Endodermal cell (in vitro differentiated cells): Measurements from ENCODE around the gene DAPK2. TPM values are rescaled to one million over a fixed set of nuclear protein-coding genes. Genes with fewer than 3 reads are reported as not detected.

Experiments
- DNase-seq: peaks from one replicate; pipeline ENCODE4 v3.0.0-alpha.2; 2017
- H3K27ac ChIP-seq: 2 replicates; pipeline ENCODE4 v1.5.1; 2013; ENCODE audit warnings: mild to moderate bottlenecking, low read depth, low read length, moderate library complexity
- H3K27me3 ChIP-seq: 2 replicates; pipeline ENCODE4 v1.6.1; 2013; ENCODE audit warnings: mild to moderate bottlenecking, low read length, moderate library complexity; ENCODE audit not compliant: insufficient read depth, control insufficient read depth, poor library complexity, severe bottlenecking
- H3K36me3 ChIP-seq: 2 replicates; pipeline ENCODE4 v1.7.0; 2013; ENCODE audit warnings: mild to moderate bottlenecking, low read length, moderate library complexity; ENCODE audit not compliant: control insufficient read depth, insufficient read depth
- H3K4me1 ChIP-seq: one replicate; pipeline ENCODE4 v1.7.0; 2013; ENCODE audit warnings: low read length; ENCODE audit not compliant: control insufficient read depth, insufficient read depth
- H3K4me3 ChIP-seq: 2 replicates; pipeline ENCODE4 v1.5.1; 2013; ENCODE audit warnings: mild to moderate bottlenecking, low read length, moderate library complexity
- H3K9ac ChIP-seq: 2 replicates; pipeline ENCODE4 v1.6.1; 2013; ENCODE audit warnings: mild to moderate bottlenecking, low read length, moderate library complexity; ENCODE audit not compliant: poor library complexity, severe bottlenecking; ENCODE audit errors: extremely low read depth
- H3K9me3 ChIP-seq: 2 replicates; pipeline ENCODE4 v1.6.1; 2013; ENCODE audit warnings: mild to moderate bottlenecking, low read length, moderate library complexity; ENCODE audit not compliant: control insufficient read depth
- H3K27ac Mint-ChIP-seq: 2 replicates; pipeline ENCODE4 v1.8.0; 2020; ENCODE audit warnings: mixed read lengths
- H3K27me3 Mint-ChIP-seq: 2 replicates; pipeline ENCODE4 v1.8.0; 2021; ENCODE audit warnings: mild to moderate bottlenecking, mixed read lengths; ENCODE audit not compliant: insufficient read depth
- H3K36me3 Mint-ChIP-seq: 2 replicates; pipeline ENCODE4 v1.8.0; 2020; ENCODE audit warnings: low read depth, mixed read lengths
- H3K4me1 Mint-ChIP-seq: 2 replicates; pipeline ENCODE4 v1.8.0; 2020; ENCODE audit warnings: mixed read lengths
- H3K4me3 Mint-ChIP-seq: 2 replicates; pipeline ENCODE4 v1.8.0; 2020; ENCODE audit warnings: mild to moderate bottlenecking, moderate library complexity, mixed read lengths
- H3K9me3 Mint-ChIP-seq: 2 replicates; pipeline ENCODE4 v1.8.0; 2020; ENCODE audit warnings: mild to moderate bottlenecking, mixed read lengths
- CTCF ChIP-seq: fragments of 200-600 bp; sonication (generic); conservative IDR thresholded peaks from 2 replicates; pipeline ENCODE4 v1.5.0; 2021; ENCODE audit warnings: antibody characterized with exemption, mild to moderate bottlenecking
- WGBS, 2 experiments: methylation state at CpG; one replicate each; pipeline versions ENCODE4 v1.1.5 to v1.1.7; 2013; ENCODE audit warnings: missing lambda C conversion rate in 2 of 2, mixed read lengths in 1 of 2; ENCODE audit not compliant: insufficient coverage in 1 of 2, insufficient read length in 1 of 2; 5-methylcytosine and 5-hydroxymethylcytosine counted together
- total RNA-seq, 2 donors: library from RNA; stranded (reverse); fragmentation: NEBNext Ultra II Directional in 1 of 2; extraction: Animal tissue kit (Norgen Biotek cat#: 25700) in 1 of 2; gene quantifications; 2 replicates in 1 of 2; 3 replicates in 1 of 2; pipeline ENCODE4 v1.2.1, GENCODE V29; 2021

The DAPK2 gene
- total RNA-seq, 2 donors from 2014 or later: 2.4 to 2.6 TPM

- Histone ChIP-seq H3K9ac (no peak overlapping the region), H3K4me3 (no peak overlapping the region), H3K27me3 (no peaks in the 10 kb centered on the region), H3K9me3 (no peaks in the 10 kb centered on the region), H3K36me3 (no peaks in the 10 kb centered on the region), H3K4me1 (no peaks in the 10 kb centered on the region), H3K27ac (no peak overlapping the region)
- no peak for DNase-seq
- no peak overlapping the region for H3K27ac Mint-ChIP-seq
- H3K9me3 Mint-ChIP-seq: no peaks in the 10 kb centered on the region
- H3K36me3 Mint-ChIP-seq: no peaks in the 10 kb centered on the region
- peaks cover 23% of the 10 kb centered on the region for H3K4me1 Mint-ChIP-seq
- H3K27me3 Mint-ChIP-seq: peaks cover 1% of the 10 kb centered on the region
- no peak for TF ChIP-seq CTCF
- 80 to 94% methylated on average over 3 to 4 of the region's 4 CpGs for WGBS, 2 experiments
- no peak overlapping the region for H3K4me3 Mint-ChIP-seq
These were observed 140.1 kb downstream of the DAPK2 start for GRCh38 chr15:63906266-63906584.

- Histone ChIP-seq H3K9me3 (no peaks in the 10 kb centered on the region), H3K4me1 (no peaks in the 10 kb centered on the region), H3K36me3 (no peaks in the 10 kb centered on the region), H3K9ac (no peak overlapping the region), H3K27me3 (no peaks in the 10 kb centered on the region), H3K4me3 (no peak overlapping the region), H3K27ac (no peak overlapping the region)
- Mint-ChIP-seq H3K4me3 (no peak overlapping the region), H3K36me3 (no peaks in the 10 kb centered on the region), H3K4me1 (peaks cover 23% of the 10 kb centered on the region), H3K27me3 (peaks cover 1% of the 10 kb centered on the region), H3K9me3 (no peaks in the 10 kb centered on the region), H3K27ac (no peak overlapping the region)
- 90% methylated on average over 7 to 8 of the region's 8 CpGs for WGBS, 2 experiments
- DNase-seq: no peak
- TF ChIP-seq CTCF: no peak
These were observed 140.6 kb downstream of the DAPK2 start for GRCh38 chr15:63905558-63906265.

GRCh38 chr15:63905131-63905530, 141.2 kb downstream of the DAPK2 start:
- whole genome bisulfite sequencing, 2 experiments: 67 to 89% methylated on average over 1 to 7 of the region's 7 CpGs
- Histone ChIP-seq H3K27ac (no peak overlapping the region), H3K27me3 (no peaks in the 10 kb centered on the region), H3K9me3 (no peaks in the 10 kb centered on the region), H3K4me1 (no peaks in the 10 kb centered on the region), H3K4me3 (no peak overlapping the region), H3K36me3 (no peaks in the 10 kb centered on the region), H3K9ac (no peak overlapping the region)
- H3K36me3 Mint-ChIP-seq: no peaks in the 10 kb centered on the region
- H3K4me1 Mint-ChIP-seq: peaks cover 21% of the 10 kb centered on the region
- H3K4me3 Mint-ChIP-seq: no peak overlapping the region
- no peak overlapping the region for H3K27ac Mint-ChIP-seq
- H3K9me3 Mint-ChIP-seq: no peaks in the 10 kb centered on the region
- no peak for TF ChIP-seq CTCF
- no peak for DNase-seq
- H3K27me3 Mint-ChIP-seq: peaks cover 1% of the 10 kb centered on the region
